NCI-H187 treated with DMSO at 0.1 percent for 48 hours (cell line): ENCODE results near the gene PPP6R2.
"Not testable (repeated sequence)": the region's sequence is repeated elsewhere in the genome, so short reads cannot be mapped to it uniquely, and the experiment has no call there.

Experiments used
- DNase-seq: peaks from one replicate; lab custom pipeline; 2025; lab: John Stamatoyannopoulos, UW

The PPP6R2 gene

GRCh38 chr22:50346470-50346869 is 3.3 kb downstream of the PPP6R2 start:
- DNase-seq: no peak

GRCh38 chr22:50347157-50347556 is 4.0 kb downstream of the PPP6R2 start:
- DNase-seq: no peak

- no peak for DNase-seq
Measured at GRCh38 chr22:50348058-50348457, 4.9 kb downstream of the PPP6R2 start.

GRCh38 chr22:50356186-50356585 is 13.1 kb downstream of the PPP6R2 start:
- no peak for DNase-seq

GRCh38 chr22:50357222-50357621 is 14.1 kb downstream of the PPP6R2 start:
- no peak for DNase-seq

- DNase-seq: no peak
Measured at GRCh38 chr22:50357756-50358155, 14.6 kb downstream of the PPP6R2 start.

- no peak for DNase-seq
Measured at GRCh38 chr22:50360578-50360977, 17.5 kb downstream of the PPP6R2 start.

- DNase-seq: no peak
Measured at GRCh38 chr22:50361222-50361621, 18.1 kb downstream of the PPP6R2 start.

GRCh38 chr22:50361688-50362087 is 18.6 kb downstream of the PPP6R2 start:
- no peak for DNase-seq

GRCh38 chr22:50363166-50363802 is 20.2 kb downstream of the PPP6R2 start:
- no peak for DNase-seq

GRCh38 chr22:50363803-50364194 is 20.7 kb downstream of the PPP6R2 start:
- DNase-seq: not testable (repeated sequence)

GRCh38 chr22:50367778-50368500 is 24.8 kb downstream of the PPP6R2 start:
- DNase-seq: no peak

- DNase-seq: no peak
Measured at GRCh38 chr22:50371101-50371648, 28.0 kb downstream of the PPP6R2 start.

- no peak for DNase-seq
Measured at GRCh38 chr22:50376085-50376651, 33.0 kb downstream of the PPP6R2 start.

GRCh38 chr22:50381021-50381555 is 38.0 kb downstream of the PPP6R2 start:
- DNase-seq: not testable (repeated sequence)

GRCh38 chr22:50396751-50397370 is 53.7 kb downstream of the PPP6R2 start:
- no peak for DNase-seq

- not testable (repeated sequence) for DNase-seq
Measured at GRCh38 chr22:50397371-50398060, 54.4 kb downstream of the PPP6R2 start.

GRCh38 chr22:50398831-50399648 is 55.9 kb downstream of the PPP6R2 start:
- no peak for DNase-seq

- DNase-seq: no peak
Measured at GRCh38 chr22:50399751-50400331, 56.7 kb downstream of the PPP6R2 start.

GRCh38 chr22:50400406-50400805 is 57.3 kb downstream of the PPP6R2 start:
- DNase-seq: no peak
